WTC11 (cell line): ENCODE data around the gene TTLL13. TPM values are rescaled to one million over a fixed set of nuclear protein-coding genes. Genes with fewer than 3 reads are reported as not detected.

Source experiments
- ATAC-seq: fragments of 200-7000 bp; cut with Tn5 transposase; 2 replicates; pipeline ENCODE4 v1.10.0; 2021; ENCODE audit warnings: mild to moderate bottlenecking, moderate library complexity
- CTCF ChIA-PET: fragments of 300-600 bp; sonication (Branson Sonifier 250); formaldehyde crosslinking; loops from one replicate; lab custom pipeline; 2021; ENCODE audit warnings: antibody characterized with exemption; lab: Charles Lee
- POLR2A ChIA-PET: fragments of 350-600 bp; sonication (Branson Sonifier 250); formaldehyde crosslinking; loops from one replicate; lab custom pipeline; 2021; ENCODE audit warnings: antibody characterized with exemption; lab: Charles Lee
- DNase-seq: peaks from one replicate; pipeline ENCODE4 v3.0.0; 2021; ENCODE audit warnings: low spot score
- H3K27ac Mint-ChIP-seq: 2 replicates; pipeline ENCODE4 v1.8.0; 2021; ENCODE audit warnings: mixed read lengths
- H3K27me3 Mint-ChIP-seq: 2 replicates; pipeline ENCODE4 v1.8.0; 2021; ENCODE audit warnings: low read depth, mild to moderate bottlenecking, moderate library complexity, mixed read lengths
- H3K36me3 Mint-ChIP-seq: 2 replicates; pipeline ENCODE4 v1.8.0; 2021; ENCODE audit warnings: mixed read lengths
- H3K4me1 Mint-ChIP-seq: 2 replicates; pipeline ENCODE4 v1.8.0; 2022; ENCODE audit warnings: mixed read lengths
- H3K4me3 Mint-ChIP-seq: 2 replicates; pipeline ENCODE4 v1.8.0; 2021; ENCODE audit warnings: mild to moderate bottlenecking, moderate library complexity, mixed read lengths
- H3K9me3 Mint-ChIP-seq: 2 replicates; pipeline ENCODE4 v1.8.0; 2021; ENCODE audit warnings: mixed read lengths
- ATF3 ChIP-seq: sonication (generic); formaldehyde crosslinking; conservative IDR thresholded peaks from 2 replicates; pipeline ENCODE4 v1.8.1; 2022; ENCODE audit warnings: mild to moderate bottlenecking, missing genetic modification reagents
- E2F4 ChIP-seq: sonication (generic); formaldehyde crosslinking; IDR thresholded peaks from 2 replicates; pipeline ENCODE4 v1.8.1; 2022; ENCODE audit warnings: low read depth, mild to moderate bottlenecking, moderate library complexity, missing genetic modification reagents, borderline replicate concordance
- FOXP1 ChIP-seq: sonication (generic); formaldehyde crosslinking; IDR thresholded peaks from 2 replicates; pipeline ENCODE4 v1.8.0; 2022; ENCODE audit warnings: missing genetic modification reagents, mild to moderate bottlenecking, moderate library complexity, borderline replicate concordance
- ZBTB21 ChIP-seq: sonication (generic); formaldehyde crosslinking; IDR thresholded peaks from 2 replicates; pipeline ENCODE4 v1.8.1; 2023; ENCODE audit warnings: mild to moderate bottlenecking, missing genetic modification reagents, borderline replicate concordance
- ZNF232 ChIP-seq: sonication (generic); formaldehyde crosslinking; IDR thresholded peaks from 2 replicates; pipeline ENCODE4 v1.8.0; 2022; ENCODE audit warnings: mild to moderate bottlenecking, missing genetic modification reagents
- ZNF671 ChIP-seq: fragments of 250-450 bp; sonication (Bioruptor Pico); IDR thresholded peaks from 2 replicates; pipeline ENCODE4 v1.8.0; 2021; ENCODE audit warnings: mild to moderate bottlenecking
- total RNA-seq: library from RNA; stranded (reverse); gene quantifications from 3 replicates; pipeline ENCODE4 v1.2.3, GENCODE V29; 2021
- TF ChIP-seq, protein P1 (sequence below): sonication (generic); formaldehyde crosslinking; IDR thresholded peaks from 2 replicates; pipeline ENCODE4 v1.8.0; 2022; ENCODE audit warnings: mild to moderate bottlenecking, missing genetic modification reagents
- TF ChIP-seq, protein P2 (sequence below): sonication (generic); formaldehyde crosslinking; IDR thresholded peaks from 2 replicates; pipeline ENCODE4 v1.8.0; 2023; ENCODE audit warnings: missing genetic modification reagents, mild to moderate bottlenecking, borderline replicate concordance
- TF ChIP-seq, protein P3 (sequence below): fragments of 250-450 bp; sonication (Bioruptor Pico); IDR thresholded peaks from 2 replicates; pipeline ENCODE4 v1.9.0; 2021; ENCODE audit warnings: mild to moderate bottlenecking
- TF ChIP-seq, protein P4 (sequence below): sonication (generic); formaldehyde crosslinking; IDR thresholded peaks from 2 replicates; pipeline ENCODE4 v1.8.0; 2022; ENCODE audit warnings: mild to moderate bottlenecking, missing genetic modification reagents
- TF ChIP-seq, protein P5 (sequence below): sonication (generic); formaldehyde crosslinking; IDR thresholded peaks from 2 replicates; pipeline ENCODE4 v1.8.1; 2023; ENCODE audit warnings: mild to moderate bottlenecking, moderate library complexity, missing genetic modification reagents
- TF ChIP-seq, protein P6 (sequence below): sonication (generic); formaldehyde crosslinking; IDR thresholded peaks from 2 replicates; pipeline ENCODE4 v1.8.1; 2023; ENCODE audit warnings: mild to moderate bottlenecking, missing genetic modification reagents, moderate library complexity
- TF ChIP-seq, protein P7 (sequence below): sonication (generic); formaldehyde crosslinking; IDR thresholded peaks from 2 replicates; pipeline ENCODE4 v1.8.1; 2022; ENCODE audit warnings: mild to moderate bottlenecking, moderate library complexity, missing genetic modification reagents

The TTLL13 gene
- total RNA-seq, 1 experiment from 2014 or later = 0.48 TPM

DNA sequence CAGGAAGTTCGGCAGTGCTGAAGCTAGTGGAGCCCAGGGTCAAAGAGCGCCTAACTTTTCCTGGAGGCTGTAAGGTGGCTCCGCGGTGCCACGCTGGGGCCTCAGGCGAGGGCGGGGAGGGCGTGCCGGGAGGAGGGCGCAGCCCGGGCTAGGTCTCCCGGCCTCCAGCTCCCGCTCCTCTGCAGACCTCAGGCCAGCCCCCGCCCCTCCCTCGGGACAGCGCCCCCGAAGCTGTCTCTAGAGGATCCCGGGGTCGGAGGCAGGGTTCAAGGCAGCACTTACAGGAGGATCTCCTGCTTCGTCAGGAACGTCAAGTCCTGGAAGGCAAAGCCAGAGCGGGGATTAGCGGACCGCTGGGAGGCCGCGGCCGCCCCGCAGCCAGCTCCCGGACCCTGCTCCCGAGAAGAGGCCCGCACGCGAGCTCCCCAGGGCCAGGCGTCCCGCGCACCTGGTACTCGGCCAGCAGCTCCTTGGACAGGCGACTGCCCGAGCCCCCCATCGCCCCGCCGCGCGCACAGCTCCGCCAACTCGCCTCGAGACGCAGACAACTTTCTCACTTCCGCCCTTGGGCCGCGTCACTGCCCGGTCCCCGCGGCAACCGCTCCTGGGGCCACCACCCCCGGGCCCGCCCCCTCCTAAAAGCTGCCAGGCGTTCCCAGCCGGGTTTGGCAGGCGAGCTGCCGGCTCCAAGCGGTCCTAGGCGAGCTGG lies 15.8 kb upstream of the TTLL13 start, which contains the start of gene CIB1:
CIB1 (minus strand) TSS at position 555 of the 709 bp plus-strand sequence; CDS start at position 499, 56 bp downstream.
- TF ChIP-seq, protein P1, sequence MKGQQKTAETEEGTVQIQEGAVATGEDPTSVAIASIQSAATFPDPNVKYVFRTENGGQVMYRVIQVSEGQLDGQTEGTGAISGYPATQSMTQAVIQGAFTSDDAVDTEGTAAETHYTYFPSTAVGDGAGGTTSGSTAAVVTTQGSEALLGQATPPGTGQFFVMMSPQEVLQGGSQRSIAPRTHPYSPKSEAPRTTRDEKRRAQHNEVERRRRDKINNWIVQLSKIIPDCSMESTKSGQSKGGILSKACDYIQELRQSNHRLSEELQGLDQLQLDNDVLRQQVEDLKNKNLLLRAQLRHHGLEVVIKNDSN (CRISPR knock-in tag) = peak; percentile 25; the same call in 1 of the 2 replicates
- TF ChIP-seq, protein P2, sequence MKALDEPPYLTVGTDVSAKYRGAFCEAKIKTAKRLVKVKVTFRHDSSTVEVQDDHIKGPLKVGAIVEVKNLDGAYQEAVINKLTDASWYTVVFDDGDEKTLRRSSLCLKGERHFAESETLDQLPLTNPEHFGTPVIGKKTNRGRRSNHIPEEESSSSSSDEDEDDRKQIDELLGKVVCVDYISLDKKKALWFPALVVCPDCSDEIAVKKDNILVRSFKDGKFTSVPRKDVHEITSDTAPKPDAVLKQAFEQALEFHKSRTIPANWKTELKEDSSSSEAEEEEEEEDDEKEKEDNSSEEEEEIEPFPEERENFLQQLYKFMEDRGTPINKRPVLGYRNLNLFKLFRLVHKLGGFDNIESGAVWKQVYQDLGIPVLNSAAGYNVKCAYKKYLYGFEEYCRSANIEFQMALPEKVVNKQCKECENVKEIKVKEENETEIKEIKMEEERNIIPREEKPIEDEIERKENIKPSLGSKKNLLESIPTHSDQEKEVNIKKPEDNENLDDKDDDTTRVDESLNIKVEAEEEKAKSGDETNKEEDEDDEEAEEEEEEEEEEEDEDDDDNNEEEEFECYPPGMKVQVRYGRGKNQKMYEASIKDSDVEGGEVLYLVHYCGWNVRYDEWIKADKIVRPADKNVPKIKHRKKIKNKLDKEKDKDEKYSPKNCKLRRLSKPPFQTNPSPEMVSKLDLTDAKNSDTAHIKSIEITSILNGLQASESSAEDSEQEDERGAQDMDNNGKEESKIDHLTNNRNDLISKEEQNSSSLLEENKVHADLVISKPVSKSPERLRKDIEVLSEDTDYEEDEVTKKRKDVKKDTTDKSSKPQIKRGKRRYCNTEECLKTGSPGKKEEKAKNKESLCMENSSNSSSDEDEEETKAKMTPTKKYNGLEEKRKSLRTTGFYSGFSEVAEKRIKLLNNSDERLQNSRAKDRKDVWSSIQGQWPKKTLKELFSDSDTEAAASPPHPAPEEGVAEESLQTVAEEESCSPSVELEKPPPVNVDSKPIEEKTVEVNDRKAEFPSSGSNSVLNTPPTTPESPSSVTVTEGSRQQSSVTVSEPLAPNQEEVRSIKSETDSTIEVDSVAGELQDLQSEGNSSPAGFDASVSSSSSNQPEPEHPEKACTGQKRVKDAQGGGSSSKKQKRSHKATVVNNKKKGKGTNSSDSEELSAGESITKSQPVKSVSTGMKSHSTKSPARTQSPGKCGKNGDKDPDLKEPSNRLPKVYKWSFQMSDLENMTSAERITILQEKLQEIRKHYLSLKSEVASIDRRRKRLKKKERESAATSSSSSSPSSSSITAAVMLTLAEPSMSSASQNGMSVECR (CRISPR knock-in tag) = peak; percentile 61; the same call in 1 of the 2 replicates
- TF ChIP-seq, protein P3, sequence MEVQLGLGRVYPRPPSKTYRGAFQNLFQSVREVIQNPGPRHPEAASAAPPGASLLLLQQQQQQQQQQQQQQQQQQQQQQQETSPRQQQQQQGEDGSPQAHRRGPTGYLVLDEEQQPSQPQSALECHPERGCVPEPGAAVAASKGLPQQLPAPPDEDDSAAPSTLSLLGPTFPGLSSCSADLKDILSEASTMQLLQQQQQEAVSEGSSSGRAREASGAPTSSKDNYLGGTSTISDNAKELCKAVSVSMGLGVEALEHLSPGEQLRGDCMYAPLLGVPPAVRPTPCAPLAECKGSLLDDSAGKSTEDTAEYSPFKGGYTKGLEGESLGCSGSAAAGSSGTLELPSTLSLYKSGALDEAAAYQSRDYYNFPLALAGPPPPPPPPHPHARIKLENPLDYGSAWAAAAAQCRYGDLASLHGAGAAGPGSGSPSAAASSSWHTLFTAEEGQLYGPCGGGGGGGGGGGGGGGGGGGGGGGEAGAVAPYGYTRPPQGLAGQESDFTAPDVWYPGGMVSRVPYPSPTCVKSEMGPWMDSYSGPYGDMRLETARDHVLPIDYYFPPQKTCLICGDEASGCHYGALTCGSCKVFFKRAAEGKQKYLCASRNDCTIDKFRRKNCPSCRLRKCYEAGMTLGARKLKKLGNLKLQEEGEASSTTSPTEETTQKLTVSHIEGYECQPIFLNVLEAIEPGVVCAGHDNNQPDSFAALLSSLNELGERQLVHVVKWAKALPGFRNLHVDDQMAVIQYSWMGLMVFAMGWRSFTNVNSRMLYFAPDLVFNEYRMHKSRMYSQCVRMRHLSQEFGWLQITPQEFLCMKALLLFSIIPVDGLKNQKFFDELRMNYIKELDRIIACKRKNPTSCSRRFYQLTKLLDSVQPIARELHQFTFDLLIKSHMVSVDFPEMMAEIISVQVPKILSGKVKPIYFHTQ = no peak
- no peak for TF ChIP-seq ZNF232
- peak; percentile 27; the same call in 1 of the 2 replicates for TF ChIP-seq ZBTB21 (CRISPR knock-in tag)
- peak; percentile 45; the same call in 1 of the 2 replicates for TF ChIP-seq FOXP1 (CRISPR knock-in tag)
- no peak for TF ChIP-seq ZNF671 (CRISPR knock-in tag)
- TF ChIP-seq, protein P4, sequence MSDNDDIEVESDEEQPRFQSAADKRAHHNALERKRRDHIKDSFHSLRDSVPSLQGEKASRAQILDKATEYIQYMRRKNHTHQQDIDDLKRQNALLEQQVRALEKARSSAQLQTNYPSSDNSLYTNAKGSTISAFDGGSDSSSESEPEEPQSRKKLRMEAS (CRISPR knock-in tag) = peak; percentile 63
- TF ChIP-seq, protein P5, sequence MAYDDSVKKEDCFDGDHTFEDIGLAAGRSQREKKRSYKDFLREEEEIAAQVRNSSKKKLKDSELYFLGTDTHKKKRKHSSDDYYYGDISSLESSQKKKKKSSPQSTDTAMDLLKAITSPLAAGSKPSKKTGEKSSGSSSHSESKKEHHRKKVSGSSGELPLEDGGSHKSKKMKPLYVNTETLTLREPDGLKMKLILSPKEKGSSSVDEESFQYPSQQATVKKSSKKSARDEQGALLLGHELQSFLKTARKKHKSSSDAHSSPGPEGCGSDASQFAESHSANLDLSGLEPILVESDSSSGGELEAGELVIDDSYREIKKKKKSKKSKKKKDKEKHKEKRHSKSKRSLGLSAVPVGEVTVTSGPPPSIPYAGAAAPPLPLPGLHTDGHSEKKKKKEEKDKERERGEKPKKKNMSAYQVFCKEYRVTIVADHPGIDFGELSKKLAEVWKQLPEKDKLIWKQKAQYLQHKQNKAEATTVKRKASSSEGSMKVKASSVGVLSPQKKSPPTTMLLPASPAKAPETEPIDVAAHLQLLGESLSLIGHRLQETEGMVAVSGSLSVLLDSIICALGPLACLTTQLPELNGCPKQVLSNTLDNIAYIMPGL (CRISPR knock-in tag) = peak; percentile 37; the same call in 1 of the 2 replicates
- TF ChIP-seq, protein P6, sequence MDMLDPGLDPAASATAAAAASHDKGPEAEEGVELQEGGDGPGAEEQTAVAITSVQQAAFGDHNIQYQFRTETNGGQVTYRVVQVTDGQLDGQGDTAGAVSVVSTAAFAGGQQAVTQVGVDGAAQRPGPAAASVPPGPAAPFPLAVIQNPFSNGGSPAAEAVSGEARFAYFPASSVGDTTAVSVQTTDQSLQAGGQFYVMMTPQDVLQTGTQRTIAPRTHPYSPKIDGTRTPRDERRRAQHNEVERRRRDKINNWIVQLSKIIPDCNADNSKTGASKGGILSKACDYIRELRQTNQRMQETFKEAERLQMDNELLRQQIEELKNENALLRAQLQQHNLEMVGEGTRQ (CRISPR knock-in tag) = 0 out of 2 replicates have a peak, but pooled peaks have one; percentile 14
- TF ChIP-seq ATF3 = no peak
- TF ChIP-seq, protein P7, sequence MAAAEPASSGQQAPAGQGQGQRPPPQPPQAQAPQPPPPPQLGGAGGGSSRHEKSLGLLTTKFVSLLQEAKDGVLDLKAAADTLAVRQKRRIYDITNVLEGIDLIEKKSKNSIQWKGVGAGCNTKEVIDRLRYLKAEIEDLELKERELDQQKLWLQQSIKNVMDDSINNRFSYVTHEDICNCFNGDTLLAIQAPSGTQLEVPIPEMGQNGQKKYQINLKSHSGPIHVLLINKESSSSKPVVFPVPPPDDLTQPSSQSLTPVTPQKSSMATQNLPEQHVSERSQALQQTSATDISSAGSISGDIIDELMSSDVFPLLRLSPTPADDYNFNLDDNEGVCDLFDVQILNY (CRISPR knock-in tag) = 0 out of 2 replicates have a peak, but pooled peaks have one; percentile 59
- TF ChIP-seq E2F4 (CRISPR knock-in tag) = no peak
- TF ChIP-seq, all 79 proteins: peak for 8
- ChIA-PET CTCF (interaction anchor here (0.5 to 3.2 kb wide), 37 partner anchors 12 to 494 kb away, joined by 3 to 66 read pairs (median 5); partner anchors contain the start of genes IDH2, NGRN, SEMA4B and TTLL13), POLR2A (interaction anchor here (0.5 to 1.8 kb wide), 10 partner anchors 12 to 131 kb away, joined by 3 to 11 read pairs (median 6); partner anchors contain the start of genes IDH2, NGRN, SEMA4B and TTLL13)
- H3K36me3 Mint-ChIP-seq = peaks cover 21% of the 10 kb centered on the region
- ATAC-seq (peak; percentile 90), DNase-seq (peak; percentile 95)
- H3K27me3 Mint-ChIP-seq = no peaks in the 10 kb centered on the region
- peaks cover 16% of the 10 kb centered on the region for H3K4me1 Mint-ChIP-seq
- H3K27ac Mint-ChIP-seq = peak within 1 kb of the TSS; percentile 25
- no peaks in the 10 kb centered on the region for H3K9me3 Mint-ChIP-seq
- peak within 1 kb of the TSS; percentile 72 for H3K4me3 Mint-ChIP-seq
